Spinal cord (tissue), 10 donors: ENCODE measurements around the gene VWC2. TPM values are rescaled to one million over a fixed set of nuclear protein-coding genes. Genes with fewer than 3 reads are reported as not detected.
A peak's percentile ranks its signal among the peaks of the same experiment; 100 is the strongest.

Experiments
- DNase-seq, 6 donors: peaks; one replicate each; pipeline versions ENCODE4 v3.0.0 to v3.0.0-alpha.2; 2013 to 2015; ENCODE audit warnings: low spot score in 6 of 6, low read depth in 4 of 6
- H3K27ac ChIP-seq: one replicate; pipeline ENCODE4 v1.5.1; 2013; ENCODE audit warnings: low read depth, low read length, control low read depth
- H3K27me3 ChIP-seq: one replicate; pipeline ENCODE4 v1.6.1; 2013; ENCODE audit warnings: low read length; ENCODE audit not compliant: control insufficient read depth, insufficient read depth
- H3K36me3 ChIP-seq: one replicate; pipeline ENCODE4 v1.6.1; 2013; ENCODE audit warnings: low read length; ENCODE audit not compliant: control insufficient read depth, insufficient read depth
- H3K4me1 ChIP-seq: one replicate; pipeline ENCODE4 v1.6.1; 2013; ENCODE audit warnings: low read length; ENCODE audit not compliant: control insufficient read depth, insufficient read depth
- H3K4me3 ChIP-seq: one replicate; pipeline ENCODE4 v1.5.1; 2013; ENCODE audit warnings: low read depth, low read length, control low read depth
- H3K9me3 ChIP-seq: one replicate; pipeline ENCODE4 v1.6.1; 2013; ENCODE audit warnings: low read length; ENCODE audit not compliant: control insufficient read depth, insufficient read depth
- WGBS: methylation state at CpG from one replicate; pipeline ENCODE4 v1.1.5; 2013; ENCODE audit warnings: missing lambda C conversion rate; ENCODE audit not compliant: insufficient coverage; 5-methylcytosine and 5-hydroxymethylcytosine counted together
- polyA plus RNA-seq, 2 donors: library from polyadenylated mRNA; unstranded; fragments of 120-200 nt; gene quantifications; one replicate each; pipeline ENCODE4 v1.2.1, GENCODE V29; 2013; ENCODE audit not compliant: insufficient read length in 2 of 2
- total RNA-seq, 2 donors: library from RNA; depleted of rRNA in 1 of 2; stranded (reverse); fragments of 120-200 nt in 1 of 2; fragments of >200 nt in 1 of 2; gene quantifications; one replicate each; pipeline versions ENCODE4 v1.2.3 to v1.2.4, GENCODE V29; 2013 to 2014
- donor health status: healthy.

Gene VWC2
- total and polyA plus RNA-seq, 4 donors, result 2.4 to 12.1 (median 7.9) TPM

DNA sequence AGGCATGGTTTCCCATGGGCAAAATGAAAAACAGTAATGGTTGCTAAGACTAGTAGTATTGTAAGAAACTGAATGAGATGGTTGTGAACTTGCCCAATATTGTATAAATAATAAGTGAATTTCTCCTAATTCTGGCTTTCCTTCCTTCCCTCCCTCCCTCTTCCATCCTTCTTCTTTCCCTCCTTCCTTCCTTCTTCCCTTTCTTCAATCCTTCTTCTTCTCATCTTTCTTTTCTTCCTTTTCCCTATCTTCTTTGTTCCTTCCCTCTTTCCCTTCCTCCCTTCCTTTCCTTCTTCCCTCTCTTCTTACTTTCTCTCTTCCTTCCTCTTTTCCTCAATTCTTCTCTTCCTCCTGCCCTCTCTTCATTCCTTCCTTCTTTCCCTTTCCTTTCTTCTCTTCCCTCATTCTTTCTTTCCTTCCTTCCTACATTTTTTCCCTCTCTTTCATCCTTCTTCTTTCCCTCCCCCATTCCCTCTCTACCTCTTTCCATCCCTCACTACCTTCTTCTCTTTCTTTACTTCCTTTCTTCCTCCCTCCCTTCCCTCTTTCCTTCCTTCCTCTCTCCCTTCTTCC lies 4.1 kb upstream of the VWC2 start:
- peaks cover 11% of the 10 kb centered on the region for H3K4me1 ChIP-seq
- no peaks in the 10 kb centered on the region for H3K9me3 ChIP-seq
- no peak overlapping the region for H3K27ac ChIP-seq
- DNase-seq, result no peak
- H3K27me3 ChIP-seq, result peaks cover 28% of the 10 kb centered on the region
- H3K4me3 ChIP-seq, result no peak overlapping the region
- no peaks in the 10 kb centered on the region for H3K36me3 ChIP-seq

- Histone ChIP-seq H3K4me3 (no peak overlapping the region), H3K27ac (no peak overlapping the region), H3K27me3 (peaks cover 36% of the 10 kb centered on the region), H3K4me1 (peaks cover 18% of the 10 kb centered on the region), H3K36me3 (no peaks in the 10 kb centered on the region), H3K9me3 (no peaks in the 10 kb centered on the region)
- no peak for DNase-seq
- WGBS, result 72% methylated on average over 3 of the region's 4 CpGs
These were observed 2.6 kb upstream of the VWC2 start for GRCh38 chr7:49770838-49771237.

- Histone ChIP-seq H3K27ac (no peak overlapping the region), H3K27me3 (peaks cover 41% of the 10 kb centered on the region), H3K4me1 (peaks cover 18% of the 10 kb centered on the region), H3K9me3 (no peaks in the 10 kb centered on the region), H3K36me3 (no peaks in the 10 kb centered on the region), H3K4me3 (no peak overlapping the region)
- DNase-seq, result no peak
- 100% methylated on average over 2 of the region's 11 CpGs for WGBS
These were observed 1.8 kb upstream of the VWC2 start for GRCh38 chr7:49771427-49772176.

DNA sequence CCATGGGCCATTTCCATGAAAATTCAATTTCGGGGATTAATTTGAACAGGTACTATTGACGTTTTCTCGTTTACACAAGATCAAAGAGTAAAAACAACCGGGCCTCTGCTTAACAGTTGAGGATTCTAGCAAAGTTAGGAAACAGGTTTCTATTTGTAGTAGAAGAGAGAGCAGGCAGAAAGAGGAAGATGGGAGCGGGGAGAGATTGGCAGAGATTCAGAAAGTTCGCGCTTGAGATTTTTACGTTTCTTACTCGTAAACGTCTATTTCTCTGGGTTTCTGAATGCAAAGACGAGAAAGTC lies 571 bp upstream of the VWC2 start:
- Histone ChIP-seq H3K4me3 (peak overlapping the region; percentile 24), H3K9me3 (no peaks in the 10 kb centered on the region), H3K36me3 (no peaks in the 10 kb centered on the region), H3K27me3 (peaks cover 43% of the 10 kb centered on the region), H3K27ac (no peak overlapping the region), H3K4me1 (peaks cover 18% of the 10 kb centered on the region)
- 8% methylated on average over 10 of the region's 11 CpGs for WGBS
- DNase-seq, result no peak

- 0% methylated on average over 56 of the region's 56 CpGs for WGBS
These were observed 559 bp downstream of the VWC2 start for GRCh38 chr7:49773936-49774458.

GRCh38 chr7:49774459-49775064 lies 1.1 kb downstream of the VWC2 start:
- WGBS, result 1% methylated on average over 30 of the region's 36 CpGs
- Histone ChIP-seq H3K4me3 (peak overlapping the region; percentile 54), H3K27me3 (peaks cover 40% of the 10 kb centered on the region), H3K9me3 (no peaks in the 10 kb centered on the region), H3K36me3 (no peaks in the 10 kb centered on the region), H3K27ac (no peak overlapping the region), H3K4me1 (peaks cover 18% of the 10 kb centered on the region)
- DNase-seq, result peak in 3 of 6 donors; percentile 33 to 63 (median 60)

More at GRCh38 chr7:49773936-49774458, 559 bp downstream of the VWC2 start:
- Histone ChIP-seq H3K9me3 (no peaks in the 10 kb centered on the region), H3K4me1 (peaks cover 18% of the 10 kb centered on the region), H3K4me3 (peak overlapping the region; percentile 54), H3K36me3 (no peaks in the 10 kb centered on the region), H3K27me3 (peaks cover 40% of the 10 kb centered on the region), H3K27ac (no peak overlapping the region)
- peak in 2 of 6 donors; percentile 44 to 52 for DNase-seq

GRCh38 chr7:49775065-49775948 lies 1.9 kb downstream of the VWC2 start:
- peaks cover 18% of the 10 kb centered on the region for H3K4me1 ChIP-seq
- no peaks in the 10 kb centered on the region for H3K9me3 ChIP-seq
- DNase-seq, result peak in 3 of 6 donors; percentile 30 to 74 (median 65)
- H3K27me3 ChIP-seq, result peaks cover 40% of the 10 kb centered on the region
- peak overlapping the region; percentile 54 for H3K4me3 ChIP-seq
- H3K27ac ChIP-seq, result no peak overlapping the region
- under 1% methylated on average over 106 of the region's 106 CpGs for WGBS
- no peaks in the 10 kb centered on the region for H3K36me3 ChIP-seq

- peak in 1 of 6 donors; percentile 41 for DNase-seq
- Histone ChIP-seq H3K4me1 (peaks cover 18% of the 10 kb centered on the region), H3K4me3 (peak overlapping the region; percentile 22), H3K36me3 (no peaks in the 10 kb centered on the region), H3K27ac (no peak overlapping the region), H3K27me3 (peaks cover 37% of the 10 kb centered on the region), H3K9me3 (no peaks in the 10 kb centered on the region)
- WGBS, result 9% methylated on average over 24 of the region's 25 CpGs
These were observed 2.6 kb downstream of the VWC2 start for GRCh38 chr7:49775949-49776443.

- Histone ChIP-seq H3K27me3 (peaks cover 31% of the 10 kb centered on the region), H3K36me3 (no peaks in the 10 kb centered on the region), H3K27ac (no peak overlapping the region), H3K9me3 (no peaks in the 10 kb centered on the region), H3K4me3 (no peak overlapping the region), H3K4me1 (peaks cover 18% of the 10 kb centered on the region)
- DNase-seq, result peak in 2 of 6 donors; percentile 37 to 58
- no CpG with 5 or more reads among the region's 2 CpGs for WGBS
These were observed 3.6 kb downstream of the VWC2 start for GRCh38 chr7:49776994-49777393.
